CD4-positive, alpha-beta T cell treated with Interleukin-17A for 1 hour (primary cell): ENCODE data around the gene ZNF609.

Experiments
- DNase-seq: peaks from one replicate; pipeline ENCODE4 v3.0.0-alpha.2; 2020

ZNF609 gene

DNA sequence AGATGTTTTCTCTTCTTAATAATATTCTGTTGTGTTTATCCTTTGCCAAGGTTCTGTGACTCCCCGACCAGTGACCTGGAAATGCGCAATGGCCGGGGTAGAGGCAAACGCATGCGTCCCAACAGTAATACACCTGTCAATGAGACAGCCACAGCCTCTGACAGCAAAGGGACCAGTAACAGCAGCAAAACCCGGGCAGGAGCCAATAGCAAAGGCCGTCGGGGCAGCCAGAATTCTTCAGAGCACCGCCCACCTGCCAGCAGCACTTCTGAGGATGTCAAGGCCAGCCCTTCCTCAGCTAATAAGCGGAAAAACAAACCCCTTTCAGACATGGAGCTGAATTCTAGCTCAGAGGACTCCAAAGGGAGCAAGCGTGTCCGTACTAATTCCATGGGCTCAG, 213.5 kb downstream of the ZNF609 start:
- no peak for DNase-seq

DNA sequence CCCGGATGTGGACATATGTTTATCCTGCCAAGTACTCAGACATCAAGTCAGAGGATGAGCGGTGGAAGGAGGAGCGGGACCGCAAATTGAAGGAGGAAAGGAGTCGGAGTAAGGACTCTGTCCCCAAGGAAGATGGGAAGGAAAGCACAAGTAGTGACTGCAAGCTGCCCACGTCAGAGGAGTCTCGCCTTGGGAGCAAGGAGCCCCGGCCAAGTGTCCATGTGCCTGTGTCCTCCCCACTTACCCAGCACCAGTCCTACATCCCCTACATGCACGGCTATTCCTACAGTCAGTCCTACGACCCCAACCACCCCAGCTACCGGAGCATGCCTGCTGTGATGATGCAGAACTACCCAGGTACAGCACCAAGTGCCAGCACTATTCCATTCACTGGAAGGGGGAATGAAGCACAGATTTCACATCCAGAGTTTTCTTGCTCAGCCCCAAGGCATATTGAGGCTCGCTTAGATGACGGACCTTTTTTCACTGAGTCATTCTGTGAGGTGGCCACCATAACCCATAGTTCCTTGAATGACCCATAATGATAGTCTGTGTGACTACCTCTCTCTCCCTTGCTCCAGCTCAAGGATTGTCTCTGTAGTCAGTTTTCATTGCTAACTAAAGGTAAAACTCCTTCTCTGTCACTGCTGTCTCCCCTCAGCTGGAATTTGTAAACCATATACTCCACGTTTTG, 217.9 kb downstream of the ZNF609 start:
- DNase-seq, result no peak

DNA sequence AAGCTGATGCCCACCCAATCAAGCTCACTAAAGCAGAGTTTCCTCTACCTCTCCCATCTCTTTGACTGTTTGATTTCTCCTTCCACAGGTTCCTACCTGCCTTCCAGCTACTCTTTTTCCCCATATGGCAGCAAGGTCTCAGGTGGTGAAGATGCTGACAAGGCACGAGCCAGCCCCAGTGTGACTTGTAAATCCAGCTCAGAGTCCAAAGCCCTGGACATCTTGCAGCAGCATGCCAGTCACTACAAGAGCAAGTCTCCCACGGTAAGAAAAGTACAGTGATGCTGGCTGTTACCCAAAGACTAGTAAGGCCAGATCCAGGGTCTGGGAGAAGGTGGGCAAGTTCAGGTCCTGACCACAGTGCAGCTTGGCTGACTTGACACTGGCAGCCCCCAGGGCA, 219.7 kb downstream of the ZNF609 start:
- DNase-seq, result no peak

DNA sequence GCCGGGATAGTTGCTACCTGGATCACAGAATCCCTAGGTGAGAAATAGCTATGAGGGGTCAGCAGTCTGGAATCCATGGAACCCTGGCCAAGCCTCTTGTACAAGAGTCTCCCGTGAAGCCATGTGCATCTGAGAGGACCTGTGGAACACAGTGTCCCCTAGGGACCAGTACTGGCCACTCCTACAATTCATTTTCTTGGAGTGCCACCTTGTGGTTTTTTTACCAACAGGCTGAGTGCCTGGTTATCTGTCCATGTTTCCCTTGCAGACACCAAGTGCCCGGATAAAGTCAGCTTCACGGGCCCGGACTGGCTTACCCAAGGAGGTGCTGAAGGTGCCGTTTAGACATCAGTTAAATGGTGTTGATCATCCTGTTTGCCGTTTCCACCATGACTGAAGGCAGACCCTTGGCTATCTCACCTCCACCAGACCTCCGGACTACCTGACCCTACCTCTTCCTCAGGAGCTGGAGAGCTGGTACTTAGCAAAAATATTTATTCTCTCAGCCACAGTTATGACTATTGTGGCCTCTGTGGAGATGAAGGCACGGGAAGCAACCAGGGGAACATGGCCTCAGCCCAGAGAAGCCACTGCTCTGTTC, 221.1 kb downstream of the ZNF609 start:
- peak; percentile 34 for DNase-seq

DNA sequence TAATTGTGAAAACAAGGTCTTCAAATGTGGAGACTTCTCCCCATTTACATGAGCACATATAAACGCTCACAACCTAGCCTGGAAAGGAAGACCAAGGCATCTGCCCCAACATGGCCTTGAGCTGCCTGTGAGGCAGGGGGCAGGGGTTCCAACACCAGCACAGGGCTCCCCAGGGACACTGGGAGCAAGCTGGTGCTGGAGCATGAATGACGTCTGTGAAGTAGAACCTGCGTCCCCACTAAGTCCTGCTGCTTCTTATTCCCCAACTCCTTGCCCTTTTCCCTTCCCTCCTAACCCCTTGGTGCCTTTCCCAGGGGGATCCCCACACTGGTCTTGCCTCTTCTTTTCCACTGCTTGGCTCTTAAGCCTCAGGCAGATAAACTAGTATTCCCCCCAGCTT, 221.9 kb downstream of the ZNF609 start:
- no peak for DNase-seq

DNA sequence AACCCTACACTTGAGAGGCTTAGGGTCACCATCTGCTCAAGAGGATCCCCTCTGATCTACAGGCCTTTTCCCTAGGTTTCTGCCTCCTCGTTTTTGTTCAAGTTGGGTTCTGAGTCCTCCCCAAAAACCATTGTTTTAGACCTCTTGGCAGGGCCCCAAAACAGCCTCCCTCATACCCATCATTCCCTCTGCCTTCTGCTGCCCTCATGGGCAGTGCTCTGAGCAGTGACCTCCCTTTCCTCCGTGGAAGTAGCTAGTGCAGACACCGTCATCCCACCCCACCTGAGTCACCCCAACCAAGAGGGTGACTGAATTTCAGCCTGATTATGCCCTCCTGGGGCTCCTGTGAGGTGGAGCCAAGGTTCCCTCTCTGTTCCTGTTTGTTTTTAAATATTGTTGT, 223.0 kb downstream of the ZNF609 start:
- no peak for DNase-seq

DNA sequence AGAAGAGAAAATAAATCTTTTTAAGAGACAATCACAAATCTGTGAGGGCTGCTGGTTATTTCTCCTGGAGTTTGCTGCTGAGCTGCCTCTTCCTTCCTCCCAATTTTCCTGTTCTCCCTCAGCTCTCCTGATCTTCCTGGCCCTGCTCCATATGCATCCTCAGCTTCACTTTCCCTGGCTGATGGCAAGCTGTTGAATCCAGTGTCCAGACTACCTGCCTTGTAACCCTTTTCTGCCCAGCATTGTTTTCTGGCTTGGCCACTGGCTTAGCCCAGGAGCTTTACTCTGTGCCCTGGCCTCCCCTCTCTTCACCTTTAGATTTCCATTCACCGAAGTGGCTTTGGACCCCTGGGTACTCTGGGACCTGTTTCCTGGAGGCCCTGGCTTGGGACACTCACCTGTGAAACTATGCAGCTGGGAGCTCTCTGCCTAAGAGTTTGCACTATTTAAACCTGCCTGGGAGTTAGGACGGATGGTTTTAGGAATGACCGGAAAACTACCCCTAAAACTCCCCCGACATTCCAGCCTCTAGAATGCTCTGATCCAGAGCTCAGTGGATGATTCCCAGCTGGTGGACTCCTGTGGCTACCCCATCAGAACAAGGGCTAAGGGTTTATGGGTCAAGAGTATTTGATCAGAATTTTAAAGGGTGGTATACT, 225.0 kb downstream of the ZNF609 start:
- DNase-seq, result no peak

DNA sequence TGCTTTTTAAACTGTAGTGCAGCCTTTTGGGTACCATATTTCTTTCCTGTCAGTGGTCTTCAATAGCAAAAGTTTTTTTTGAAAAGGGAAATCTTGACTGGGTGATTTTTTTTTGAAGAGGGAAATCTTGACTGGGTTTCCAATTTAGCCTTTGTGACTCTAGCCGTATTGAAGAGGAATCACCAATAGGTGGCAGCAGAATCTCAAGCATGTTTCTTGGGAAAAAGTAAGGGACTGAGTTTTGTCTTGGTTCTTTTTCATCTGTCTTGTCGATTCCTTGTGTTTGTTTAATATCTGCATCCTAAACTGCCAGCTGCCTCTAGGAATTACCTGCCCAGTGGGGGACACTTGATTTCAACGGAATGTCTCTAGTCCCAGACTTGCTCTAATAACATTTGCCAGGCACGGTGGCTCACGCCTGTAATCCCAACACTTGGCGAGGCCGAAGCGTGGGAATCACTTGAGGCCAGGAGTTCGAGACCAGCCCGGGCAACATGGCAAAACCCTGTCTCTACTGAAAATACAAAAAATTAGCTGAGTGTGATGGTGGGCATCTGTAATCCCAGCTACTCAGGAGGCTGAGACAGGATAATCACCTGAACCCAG, 225.9 kb downstream of the ZNF609 start:
- peak; percentile 59 for DNase-seq

DNA sequence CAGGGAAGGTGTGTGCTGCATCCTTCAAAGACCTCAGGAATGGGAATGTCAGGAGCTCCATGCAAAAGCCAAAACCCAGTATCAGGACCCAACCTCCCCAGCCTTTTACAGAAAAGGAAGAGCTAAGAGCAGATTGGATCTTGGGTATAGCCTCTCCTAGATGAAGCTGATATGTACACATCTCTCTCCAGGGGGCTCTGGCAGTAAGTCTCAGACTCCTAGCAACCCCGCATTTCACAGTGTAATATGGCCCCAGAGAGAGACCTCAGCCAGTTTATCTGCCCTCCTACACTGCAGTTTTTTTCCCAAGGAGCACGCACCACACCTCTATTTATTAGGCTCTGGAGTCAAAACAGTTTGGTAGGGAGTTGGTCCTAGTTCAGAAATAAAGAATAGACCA, 226.8 kb downstream of the ZNF609 start:
- no peak for DNase-seq

DNA sequence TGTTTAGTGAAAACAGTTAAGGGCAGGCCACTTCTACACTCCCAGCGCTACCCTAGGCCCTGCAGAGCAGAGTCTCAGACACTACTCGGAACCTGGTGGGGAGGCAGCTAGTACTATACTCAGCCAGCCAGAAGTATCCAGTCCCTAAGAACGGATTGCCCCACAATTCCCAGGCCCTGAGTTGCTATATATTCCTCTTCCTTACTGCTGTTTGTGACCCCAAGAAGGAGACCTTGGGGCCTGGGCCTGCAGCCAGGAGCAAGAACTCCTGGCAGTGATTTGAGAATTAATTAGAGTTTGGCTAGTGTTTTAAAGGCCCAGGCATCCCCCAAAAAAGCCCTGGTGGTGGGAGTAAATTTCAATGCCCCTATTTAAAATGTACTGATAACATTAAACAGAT, 227.3 kb downstream of the ZNF609 start:
- DNase-seq, result no peak

DNA sequence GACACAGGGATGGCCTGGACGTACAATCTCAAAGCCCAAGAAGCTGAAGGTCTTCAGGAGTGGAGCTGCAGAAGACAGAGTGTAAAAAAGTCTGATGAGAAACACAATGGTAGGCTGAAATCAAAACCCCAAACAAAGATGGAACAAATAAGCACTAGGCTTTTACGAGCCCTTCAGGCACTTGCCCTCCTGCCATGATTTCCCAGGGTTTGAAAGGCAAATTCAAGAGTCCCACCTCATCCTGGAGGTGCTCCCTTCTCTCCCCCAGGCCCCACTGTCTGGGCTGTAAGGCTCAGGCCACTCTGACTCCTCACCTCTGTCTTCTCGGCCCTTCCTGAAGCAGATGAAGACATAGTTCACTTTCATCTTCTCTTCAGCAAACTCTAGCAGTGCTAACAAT, 228.4 kb downstream of the ZNF609 start:
- DNase-seq, result no peak

DNA sequence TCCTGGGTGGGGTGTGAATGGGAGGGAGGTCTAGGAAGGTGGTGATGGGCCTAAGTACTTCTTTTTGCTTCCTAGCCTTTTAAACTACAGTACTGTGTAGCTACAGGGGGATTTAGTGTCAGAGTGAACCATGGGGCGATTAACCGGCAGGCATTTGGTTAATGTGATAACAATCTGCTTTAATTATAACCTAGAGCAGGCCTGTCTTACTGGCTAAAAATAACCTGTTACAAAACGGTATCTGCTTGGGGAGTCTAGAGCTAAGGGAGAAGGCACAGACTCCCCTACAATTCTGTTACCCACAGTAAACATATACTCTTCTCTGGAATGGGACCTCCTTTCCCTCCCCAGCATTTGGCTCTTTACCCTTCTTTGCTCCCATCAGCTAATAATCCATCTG, 229.6 kb downstream of the ZNF609 start:
- no peak for DNase-seq

DNA sequence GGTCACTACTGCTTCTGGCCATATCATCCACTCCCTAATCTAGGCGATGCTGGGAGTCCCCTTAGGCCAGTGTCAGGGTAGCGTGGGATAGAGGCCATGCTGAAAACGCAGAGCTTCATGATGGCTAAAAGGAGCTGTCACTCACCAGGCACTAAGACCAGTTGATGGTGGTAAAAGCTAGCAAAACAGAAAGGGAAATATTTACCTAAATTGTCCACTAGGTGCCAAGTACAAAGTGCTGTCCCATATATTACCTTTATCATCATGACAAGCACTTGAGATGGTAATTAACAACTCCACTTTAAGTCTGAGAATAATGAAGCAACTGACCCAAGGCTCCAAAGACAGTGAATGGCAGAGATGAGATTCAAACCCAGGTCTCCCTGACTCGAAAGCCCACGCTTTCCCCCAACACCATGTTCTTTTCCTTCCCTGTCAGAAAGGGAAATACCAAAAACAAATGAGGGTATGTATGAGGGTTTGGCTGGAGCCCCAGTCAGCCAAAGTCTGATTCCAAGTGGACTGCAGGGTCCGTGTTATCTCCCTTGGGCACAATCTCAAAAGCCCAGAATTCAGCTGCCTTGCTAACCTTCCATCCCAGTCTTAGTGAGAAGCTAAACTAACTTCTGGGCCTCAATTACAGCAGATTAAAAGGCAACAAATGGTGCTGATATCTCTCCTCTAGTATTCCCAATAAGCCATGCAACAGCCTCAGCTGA, 230.4 kb downstream of the ZNF609 start:
- no peak for DNase-seq

DNA sequence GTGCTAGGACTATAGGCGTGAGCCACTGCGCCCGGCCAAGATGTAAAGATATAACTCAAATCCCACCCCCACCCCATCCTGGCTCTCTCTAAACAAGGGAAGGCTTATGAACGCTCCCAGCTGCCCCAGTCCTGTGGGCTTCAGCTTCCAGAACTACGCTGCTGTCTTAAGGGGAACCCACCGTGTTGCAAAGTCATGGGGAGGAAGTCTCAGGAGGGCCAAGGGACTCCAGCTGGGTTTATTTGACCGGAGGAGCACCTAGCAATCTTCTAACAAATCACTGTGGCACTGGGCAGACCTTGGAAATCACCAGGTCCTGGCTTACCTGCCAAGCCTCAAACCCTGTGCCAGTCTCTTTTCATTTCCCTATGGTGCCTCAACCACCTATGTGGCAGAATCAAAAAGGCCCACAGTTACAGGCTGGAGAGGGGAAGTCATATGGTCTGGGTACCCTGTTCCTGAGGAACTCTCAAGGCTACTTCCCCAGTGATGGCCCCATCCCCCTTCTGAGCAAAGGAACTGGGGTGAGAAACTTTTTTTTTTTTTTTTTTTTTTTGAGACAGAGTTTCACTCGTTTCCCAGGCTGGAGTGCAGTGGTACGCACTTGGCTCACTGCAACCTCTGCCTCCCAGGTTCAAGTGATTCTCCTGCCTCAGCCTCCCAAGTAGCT, 231.7 kb downstream of the ZNF609 start:
- no peak for DNase-seq

DNA sequence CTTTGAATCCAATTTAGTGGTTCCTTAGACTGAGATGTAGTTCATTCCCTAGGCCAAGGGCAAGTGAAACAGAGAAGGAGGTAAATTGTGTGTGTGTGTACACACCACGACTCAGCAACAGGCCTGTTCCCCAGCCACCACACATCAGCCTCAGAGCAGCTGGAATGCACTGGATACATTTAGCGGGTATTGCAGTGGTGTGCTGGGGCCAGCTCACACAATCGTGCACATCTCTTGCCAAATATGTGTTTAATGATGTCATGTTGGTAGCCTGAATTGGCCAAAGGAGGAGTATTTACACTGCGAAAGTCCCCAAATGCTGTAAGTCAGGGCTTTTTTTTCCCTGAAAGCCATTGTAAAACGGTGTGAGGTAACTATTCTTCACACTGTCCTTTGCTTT, 232.8 kb downstream of the ZNF609 start:
- no peak for DNase-seq

DNA sequence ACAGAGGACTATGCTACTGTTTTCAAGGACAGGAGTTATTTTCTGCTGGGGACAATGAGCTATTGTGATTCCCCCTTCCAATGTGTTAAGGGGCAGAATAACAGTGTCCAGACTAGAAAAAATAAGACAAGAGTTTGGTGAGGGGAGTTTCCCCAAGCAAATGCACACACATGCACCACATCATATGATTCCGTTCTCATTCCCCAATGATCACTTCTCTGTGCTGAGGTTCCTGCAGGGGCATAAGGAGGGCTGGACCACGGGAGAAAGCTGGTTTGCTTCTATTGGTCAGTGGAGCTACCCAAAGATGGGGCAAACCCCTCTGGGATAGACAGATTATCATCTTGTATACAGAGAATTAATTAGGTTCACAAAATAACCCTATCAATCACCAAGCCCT, 234.4 kb downstream of the ZNF609 start:
- no peak for DNase-seq

DNA sequence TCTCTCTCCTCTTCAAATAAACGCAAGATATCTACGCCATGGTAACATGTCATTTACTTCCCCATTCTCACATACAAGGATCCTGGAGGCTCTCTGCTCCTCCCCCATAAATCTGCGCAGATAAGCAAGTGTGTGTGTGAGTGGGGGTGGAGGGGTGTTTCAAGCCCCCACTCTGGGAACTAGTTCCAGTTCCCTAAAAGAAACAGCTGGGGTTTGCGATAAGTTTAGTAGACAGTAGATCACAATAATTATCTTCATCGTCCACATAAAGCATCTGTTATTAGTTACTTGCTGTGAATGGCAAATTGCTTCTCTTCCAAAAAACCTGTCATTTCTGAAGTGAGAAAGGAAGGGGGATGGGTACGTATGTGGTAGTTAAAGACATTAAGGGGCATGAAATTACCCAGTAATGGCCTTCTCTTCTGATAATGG, 235.2 kb downstream of the ZNF609 start:
- DNase-seq, result no peak

DNA sequence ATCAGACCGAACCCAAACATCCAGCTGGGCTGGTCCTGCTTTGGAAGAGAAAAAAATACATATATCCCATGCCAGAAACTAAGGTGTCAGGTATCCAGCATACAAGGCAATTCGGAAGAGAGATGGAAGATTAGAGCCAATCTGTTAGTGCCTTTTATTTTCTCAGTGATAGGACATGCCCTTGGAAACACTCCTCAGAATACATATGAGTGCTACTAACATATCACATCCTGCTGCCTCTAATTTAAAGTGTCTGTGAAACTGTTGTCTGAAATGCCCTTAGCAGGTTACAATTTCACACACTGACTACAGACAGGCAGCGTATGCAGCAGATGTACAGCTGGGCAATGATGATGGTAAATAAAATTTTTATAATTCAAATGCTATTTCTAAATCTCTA, 236.1 kb downstream of the ZNF609 start:
- no peak for DNase-seq

DNA sequence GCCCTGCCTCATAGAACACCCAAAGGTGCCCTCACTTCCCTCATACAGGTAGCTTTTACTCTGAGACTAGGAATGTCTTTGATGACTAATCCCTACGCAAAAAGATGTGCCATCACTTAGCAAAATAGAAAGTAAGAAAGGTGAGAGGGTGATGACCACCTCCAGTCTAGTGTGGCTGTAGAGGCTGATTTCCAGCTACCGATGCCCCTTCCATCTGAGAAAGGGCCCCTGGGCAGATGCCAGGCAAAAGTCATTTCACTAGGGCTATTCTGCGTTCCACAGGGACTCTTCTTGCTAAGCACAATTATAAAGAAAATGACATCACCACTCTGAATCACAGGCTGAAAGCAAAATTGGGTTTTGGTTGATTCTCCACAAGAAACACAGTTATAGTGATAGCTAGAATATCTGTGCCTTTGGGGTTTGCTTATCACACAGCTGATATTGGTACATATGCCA, 237.6 kb downstream of the ZNF609 start:
- no peak for DNase-seq

DNA sequence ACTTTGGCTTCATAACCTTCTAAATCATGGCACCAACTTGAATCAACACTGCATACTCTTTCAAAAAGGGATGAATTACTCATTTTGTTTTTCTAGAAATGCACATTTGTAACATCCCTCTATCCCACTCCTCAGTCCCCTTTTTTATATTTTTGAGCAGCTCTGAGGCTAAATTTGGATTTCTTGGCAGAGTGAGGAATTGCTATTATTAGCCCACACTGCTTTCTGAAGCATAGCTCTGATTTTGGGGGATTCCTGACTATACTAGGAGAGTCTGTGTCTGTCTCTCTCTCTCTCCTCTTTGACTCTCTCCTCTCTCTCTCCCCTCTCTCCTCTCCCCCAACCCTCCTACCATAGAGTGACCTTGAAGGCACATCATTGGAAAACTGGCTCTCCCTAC, 238.4 kb downstream of the ZNF609 start:
- no peak for DNase-seq

DNA sequence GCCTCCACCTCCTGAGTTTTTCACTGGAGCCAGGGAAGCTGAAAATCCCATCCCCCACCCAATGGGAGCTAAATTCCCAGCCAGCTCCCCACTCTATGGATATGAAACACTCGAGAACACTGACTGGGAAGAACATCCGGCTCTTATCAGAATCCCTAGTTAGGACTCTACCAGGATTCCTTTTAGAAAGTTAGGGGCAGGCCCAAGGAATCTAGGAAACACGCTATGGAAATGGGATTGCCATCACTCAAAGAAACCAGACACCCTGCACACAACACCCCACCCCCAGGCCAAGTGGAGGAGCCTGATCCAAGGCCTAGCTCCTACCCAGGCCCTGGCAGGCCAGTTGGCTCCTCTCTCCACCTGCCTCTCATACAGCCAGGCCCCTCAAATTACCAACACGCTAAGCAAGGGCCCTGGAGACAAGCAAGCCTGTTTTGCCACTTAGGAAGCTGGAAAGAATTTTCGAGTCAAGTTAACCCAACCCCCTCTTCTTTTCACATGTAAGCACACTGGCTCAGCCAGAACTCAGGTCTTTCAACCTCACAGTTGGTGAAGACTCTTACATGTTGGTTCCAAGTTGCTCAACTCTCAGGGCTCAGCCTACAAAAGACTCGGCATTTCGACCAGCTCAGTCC, 239.5 kb downstream of the ZNF609 start:
- no peak for DNase-seq

DNA sequence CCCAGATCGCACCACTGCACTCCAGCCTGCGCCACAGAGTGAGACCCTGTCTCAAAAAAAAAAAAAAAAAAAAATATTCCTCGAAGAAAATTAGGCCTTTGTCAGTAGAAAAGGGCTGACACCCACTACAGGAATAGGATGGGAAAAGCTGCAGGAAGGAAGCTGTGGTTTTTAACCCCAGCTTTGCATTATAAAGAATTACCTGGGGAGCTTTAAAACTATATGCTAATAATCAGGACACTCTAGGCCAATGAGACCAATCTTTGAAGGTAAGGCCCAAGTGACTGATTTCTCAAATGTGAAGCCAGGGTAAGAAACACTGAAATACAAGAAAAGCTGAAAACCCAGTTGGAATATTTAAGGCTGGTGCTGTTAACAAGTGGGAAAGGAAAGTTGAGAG, 240.7 kb downstream of the ZNF609 start:
- no peak for DNase-seq
